Right kidney (tissue), 1 donor: ENCODE results near the gene TNKS2.
"Not testable (repeated sequence)": the region's sequence is repeated elsewhere in the genome, so short reads cannot be mapped to it uniquely, and the experiment has no call there.

Experiments
- DNase-seq: peaks from one replicate; pipeline ENCODE4 v3.0.0-alpha.2; 2016

Gene TNKS2

GRCh38 chr10:91865562-91866081, 67.4 kb downstream of the TNKS2 start:
- DNase-seq: no peak

- DNase-seq: no peak
These were observed 76.9 kb downstream of the TNKS2 start for GRCh38 chr10:91875156-91875555.

- DNase-seq: no peak
These were observed 77.6 kb downstream of the TNKS2 start for GRCh38 chr10:91875779-91876178.

GRCh38 chr10:91879515-91880170, 81.4 kb downstream of the TNKS2 start:
- DNase-seq: no peak

GRCh38 chr10:91880310-91880709, 82.1 kb downstream of the TNKS2 start:
- DNase-seq: no peak

- DNase-seq: peak; percentile 70
These were observed 85.6 kb downstream of the TNKS2 start for GRCh38 chr10:91883549-91884444.

GRCh38 chr10:91884536-91884935, 86.3 kb downstream of the TNKS2 start:
- no peak for DNase-seq

GRCh38 chr10:91885362-91886079, 87.3 kb downstream of the TNKS2 start:
- DNase-seq: no peak

- no peak for DNase-seq
These were observed 88.7 kb downstream of the TNKS2 start for GRCh38 chr10:91886954-91887271.

- peak; percentile 79 for DNase-seq
These were observed 89.2 kb downstream of the TNKS2 start for GRCh38 chr10:91887272-91888076.

GRCh38 chr10:91891125-91892001, 93.1 kb downstream of the TNKS2 start:
- no peak for DNase-seq

- DNase-seq: no peak
These were observed 94.8 kb downstream of the TNKS2 start for GRCh38 chr10:91893051-91893450.

GRCh38 chr10:91894261-91894685, 96.0 kb downstream of the TNKS2 start:
- not testable (repeated sequence) for DNase-seq

- DNase-seq: no peak
These were observed 98.1 kb downstream of the TNKS2 start for GRCh38 chr10:91896212-91896756.

- no peak for DNase-seq
These were observed 99.2 kb downstream of the TNKS2 start for GRCh38 chr10:91897421-91897820.

- no peak for DNase-seq
These were observed 103.8 kb downstream of the TNKS2 start for GRCh38 chr10:91901784-91902677.

GRCh38 chr10:91907033-91907594, 108.9 kb downstream of the TNKS2 start:
- DNase-seq: no peak

- no peak for DNase-seq
These were observed 109.7 kb downstream of the TNKS2 start for GRCh38 chr10:91907914-91908336.
